KMS-11 (cell line): ENCODE data around the gene KLHL29.

Experiments
- H2AFZ ChIP-seq: fragments of 200-600 bp; sonication (generic); 2 replicates; pipeline ENCODE4 v1.6.1; 2016; ENCODE audit warnings: antibody characterized with exemption, mixed run types, low read depth
- H3K27ac ChIP-seq: fragments of 200-600 bp; sonication (generic); 2 replicates; pipeline ENCODE4 v1.6.1; 2016; ENCODE audit warnings: mild to moderate bottlenecking, mixed run types
- H3K27me3 ChIP-seq: fragments of 200-600 bp; sonication (generic); 2 replicates; pipeline ENCODE4 v1.6.1; 2017; ENCODE audit warnings: mild to moderate bottlenecking, low read depth, mixed run types, moderate library complexity; ENCODE audit not compliant: insufficient read depth
- H3K36me3 ChIP-seq: fragments of 200-600 bp; sonication (generic); 2 replicates; pipeline ENCODE4 v1.6.1; 2017; ENCODE audit warnings: mild to moderate bottlenecking, mixed run types; ENCODE audit not compliant: insufficient read depth
- H3K4me1 ChIP-seq: fragments of 200-600 bp; sonication (generic); 2 replicates; pipeline ENCODE4 v1.6.1; 2016; ENCODE audit warnings: mild to moderate bottlenecking, low read depth, mixed run types; ENCODE audit not compliant: poor library complexity, severe bottlenecking
- H3K4me2 ChIP-seq: fragments of 200-600 bp; sonication (generic); 2 replicates; pipeline ENCODE4 v1.7.0; 2016; ENCODE audit warnings: mild to moderate bottlenecking, mixed run types
- H3K4me3 ChIP-seq: fragments of 200-600 bp; sonication (generic); IDR thresholded peaks from 2 replicates; pipeline ENCODE4 v1.6.1; 2017; ENCODE audit warnings: low read depth, low read length, mixed read lengths; ENCODE audit not compliant: insufficient read depth
- H3K79me2 ChIP-seq: fragments of 200-600 bp; sonication (generic); 2 replicates; pipeline ENCODE4 v1.6.1; 2016; ENCODE audit warnings: low read depth, mixed run types; ENCODE audit not compliant: insufficient read depth
- H3K9ac ChIP-seq: fragments of 200-600 bp; sonication (generic); 2 replicates; pipeline ENCODE4 v1.6.1; 2016; ENCODE audit warnings: mild to moderate bottlenecking, mixed run types
- H4K20me1 ChIP-seq: fragments of 200-600 bp; sonication (generic); 2 replicates; pipeline ENCODE4 v1.6.1; 2016; ENCODE audit warnings: mild to moderate bottlenecking, mixed run types; ENCODE audit not compliant: insufficient read depth
- CTCF ChIP-seq: fragments of 200-600 bp; sonication (generic); conservative IDR thresholded peaks from 2 replicates; pipeline ENCODE4 v1.6.1; 2017; ENCODE audit warnings: low read depth, mild to moderate bottlenecking, antibody characterized with exemption, low read length, moderate library complexity, mixed read lengths

KLHL29 gene

GRCh38 chr2:23543728-23544127 is 158.7 kb downstream of the KLHL29 start:
- Histone ChIP-seq H3K27me3 (no peaks in the 10 kb centered on the region), H4K20me1 (no peaks in the 10 kb centered on the region), H3K4me3 (no peak overlapping the region), H3K4me1 (no peaks in the 10 kb centered on the region), H3K36me3 (no peaks in the 10 kb centered on the region), H3K27ac (no peak overlapping the region), H2AFZ (no peak overlapping the region), H3K9ac (no peak overlapping the region), H3K79me2 (no peaks in the 10 kb centered on the region), H3K4me2 (no peak overlapping the region)
- no peak for TF ChIP-seq CTCF

GRCh38 chr2:23544589-23545295 is 159.8 kb downstream of the KLHL29 start:
- Histone ChIP-seq H3K79me2 (no peaks in the 10 kb centered on the region), H4K20me1 (no peaks in the 10 kb centered on the region), H3K4me1 (no peaks in the 10 kb centered on the region), H3K36me3 (no peaks in the 10 kb centered on the region), H3K4me2 (no peak overlapping the region), H2AFZ (no peak overlapping the region), H3K9ac (no peak overlapping the region), H3K4me3 (no peak overlapping the region), H3K27ac (no peak overlapping the region), H3K27me3 (no peaks in the 10 kb centered on the region)
- no peak for TF ChIP-seq CTCF

GRCh38 chr2:23545396-23545795 is 160.4 kb downstream of the KLHL29 start:
- Histone ChIP-seq H4K20me1 (no peaks in the 10 kb centered on the region), H3K9ac (no peak overlapping the region), H3K4me1 (no peaks in the 10 kb centered on the region), H3K79me2 (no peaks in the 10 kb centered on the region), H3K27ac (no peak overlapping the region), H2AFZ (no peak overlapping the region), H3K4me3 (no peak overlapping the region), H3K36me3 (no peaks in the 10 kb centered on the region), H3K4me2 (no peak overlapping the region), H3K27me3 (no peaks in the 10 kb centered on the region)
- TF ChIP-seq CTCF = no peak

GRCh38 chr2:23545811-23546210 is 160.8 kb downstream of the KLHL29 start:
- Histone ChIP-seq H4K20me1 (no peaks in the 10 kb centered on the region), H3K36me3 (no peaks in the 10 kb centered on the region), H3K4me3 (no peak overlapping the region), H3K79me2 (no peaks in the 10 kb centered on the region), H3K4me1 (no peaks in the 10 kb centered on the region), H3K4me2 (no peak overlapping the region), H3K9ac (no peak overlapping the region), H3K27me3 (no peaks in the 10 kb centered on the region), H2AFZ (no peak overlapping the region), H3K27ac (no peak overlapping the region)
- no peak for TF ChIP-seq CTCF
